GM20000 (cell line): ENCODE data around the gene TUFT1.

Source experiments
- DNase-seq: peaks from one replicate; pipeline ENCODE4 v3.0.0; 2012; ENCODE audit warnings: low spot score
- CTCF ChIP-seq: IDR thresholded peaks from 2 replicates; pipeline ENCODE4 v1.5.1; 2012; ENCODE audit warnings: mild to moderate bottlenecking, control low read depth; ENCODE audit errors: extremely low read depth, missing control alignments

The TUFT1 gene

GRCh38 chr1:151512801-151513625 is 27.1 kb upstream of the TUFT1 start:
- no peak for TF ChIP-seq CTCF
- no peak for DNase-seq

- no peak for DNase-seq
- TF ChIP-seq CTCF: no peak
Measured at GRCh38 chr1:151513626-151514121, 26.4 kb upstream of the TUFT1 start.

GRCh38 chr1:151514366-151514765 is 25.7 kb upstream of the TUFT1 start:
- no peak for TF ChIP-seq CTCF
- no peak for DNase-seq

GRCh38 chr1:151515265-151515664 is 24.8 kb upstream of the TUFT1 start:
- TF ChIP-seq CTCF: no peak

GRCh38 chr1:151516031-151516511 is 24.0 kb upstream of the TUFT1 start:
- DNase-seq: no peak
- no peak for TF ChIP-seq CTCF

More at GRCh38 chr1:151515265-151515664, 24.8 kb upstream of the TUFT1 start:
- no peak for DNase-seq

- no peak for DNase-seq
- TF ChIP-seq CTCF: no peak
Measured at GRCh38 chr1:151518431-151518830, 21.7 kb upstream of the TUFT1 start.

- TF ChIP-seq CTCF: no peak
- DNase-seq: no peak
Measured at GRCh38 chr1:151518936-151519335, 21.2 kb upstream of the TUFT1 start.
